Fibroblast of villous mesenchyme (primary cell): ENCODE measurements around the gene RNF187. TPM values are rescaled to one million over a fixed set of nuclear protein-coding genes. Genes with fewer than 3 reads are reported as not detected.

Experiments used
- DNase-seq: peaks from one replicate; pipeline ENCODE4 v3.0.0-alpha.2; 2010; ENCODE audit warnings: low read depth
- H3K4me3 ChIP-seq: 2 replicates; pipeline ENCODE4 v1.5.1; 2011; ENCODE audit warnings: low read depth, mild to moderate bottlenecking, low read length
- total RNA-seq: library from RNA; depleted of rRNA; stranded (reverse); fragments of >200 nt; gene quantifications from 2 replicates; pipeline ENCODE4 v1.2.3, GENCODE V29; 2012
- TF ChIP-seq, protein P1 (sequence below): IDR thresholded peaks from 2 replicates; pipeline ENCODE4 v1.5.1; 2012; ENCODE audit warnings: low read depth, mild to moderate bottlenecking, low read length; ENCODE audit not compliant: insufficient read depth

Gene RNF187
- total RNA-seq, 1 donor: 41.9 TPM

DNA sequence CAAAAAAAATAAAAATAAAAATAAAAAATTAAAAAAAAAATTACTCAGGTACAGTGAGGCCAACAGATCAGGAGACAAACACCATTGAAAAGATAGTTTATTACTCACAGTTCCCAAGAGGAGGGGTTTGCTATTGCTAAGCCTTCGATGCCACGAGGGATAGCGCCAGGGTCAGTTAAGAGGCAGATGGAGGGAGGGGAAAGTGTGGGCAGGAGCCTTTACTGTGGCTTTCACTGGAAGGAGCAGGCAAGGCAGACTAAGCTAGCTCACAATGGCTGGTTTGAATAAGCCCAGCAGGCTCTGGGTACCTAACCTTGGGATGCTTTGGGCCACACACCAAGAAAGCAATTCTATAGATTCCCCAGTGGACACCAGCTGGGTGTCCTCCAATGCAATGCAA lies 12.7 kb upstream of the RNF187 start:
- no peak for DNase-seq
- no peak overlapping the region for H3K4me3 ChIP-seq
- TF ChIP-seq, protein P1, sequence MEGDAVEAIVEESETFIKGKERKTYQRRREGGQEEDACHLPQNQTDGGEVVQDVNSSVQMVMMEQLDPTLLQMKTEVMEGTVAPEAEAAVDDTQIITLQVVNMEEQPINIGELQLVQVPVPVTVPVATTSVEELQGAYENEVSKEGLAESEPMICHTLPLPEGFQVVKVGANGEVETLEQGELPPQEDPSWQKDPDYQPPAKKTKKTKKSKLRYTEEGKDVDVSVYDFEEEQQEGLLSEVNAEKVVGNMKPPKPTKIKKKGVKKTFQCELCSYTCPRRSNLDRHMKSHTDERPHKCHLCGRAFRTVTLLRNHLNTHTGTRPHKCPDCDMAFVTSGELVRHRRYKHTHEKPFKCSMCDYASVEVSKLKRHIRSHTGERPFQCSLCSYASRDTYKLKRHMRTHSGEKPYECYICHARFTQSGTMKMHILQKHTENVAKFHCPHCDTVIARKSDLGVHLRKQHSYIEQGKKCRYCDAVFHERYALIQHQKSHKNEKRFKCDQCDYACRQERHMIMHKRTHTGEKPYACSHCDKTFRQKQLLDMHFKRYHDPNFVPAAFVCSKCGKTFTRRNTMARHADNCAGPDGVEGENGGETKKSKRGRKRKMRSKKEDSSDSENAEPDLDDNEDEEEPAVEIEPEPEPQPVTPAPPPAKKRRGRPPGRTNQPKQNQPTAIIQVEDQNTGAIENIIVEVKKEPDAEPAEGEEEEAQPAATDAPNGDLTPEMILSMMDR: no peak

DNA sequence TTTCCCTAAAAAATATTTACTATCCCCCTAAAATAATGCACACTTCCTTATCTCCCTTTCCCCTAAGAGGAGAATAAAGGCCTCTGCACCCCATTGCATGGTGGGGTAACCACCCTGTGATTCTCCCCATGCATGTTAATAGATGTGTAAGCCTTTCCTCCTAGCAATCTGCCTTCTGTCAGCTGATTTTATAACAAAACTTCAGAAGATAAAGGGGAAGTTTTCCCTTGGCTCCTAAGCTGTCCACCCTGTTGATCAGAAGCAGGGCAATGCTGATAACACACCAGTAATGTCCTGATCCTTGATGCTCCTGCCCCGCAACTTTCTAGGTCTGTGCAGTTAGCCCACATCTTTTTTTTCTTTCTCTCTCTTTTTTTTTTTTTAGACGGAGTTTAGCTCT lies 11.4 kb upstream of the RNF187 start:
- no peak for DNase-seq
- TF ChIP-seq, protein P1: no peak
- H3K4me3 ChIP-seq: no peak overlapping the region

DNA sequence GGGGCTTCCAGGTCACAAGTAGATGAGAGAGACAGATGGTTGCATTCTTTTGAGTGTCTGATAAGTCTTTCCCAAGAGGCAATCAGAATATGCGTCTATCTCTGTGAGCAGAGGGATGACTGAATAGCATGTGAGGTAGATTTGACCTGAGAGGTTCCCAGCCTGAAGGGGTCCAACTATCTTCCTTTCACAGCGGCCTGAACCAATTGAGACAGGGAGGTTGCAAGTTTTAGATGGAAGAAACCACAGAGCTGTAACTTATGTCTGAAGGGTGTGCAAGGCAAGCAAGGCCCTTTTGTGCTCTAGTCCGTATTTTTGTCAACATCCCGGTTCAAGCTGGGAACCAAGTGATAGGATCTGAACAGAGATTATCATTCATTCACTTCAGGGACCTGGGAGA lies 9.9 kb upstream of the RNF187 start:
- TF ChIP-seq, protein P1: no peak
- no peak for DNase-seq
- H3K4me3 ChIP-seq: no peak overlapping the region

DNA sequence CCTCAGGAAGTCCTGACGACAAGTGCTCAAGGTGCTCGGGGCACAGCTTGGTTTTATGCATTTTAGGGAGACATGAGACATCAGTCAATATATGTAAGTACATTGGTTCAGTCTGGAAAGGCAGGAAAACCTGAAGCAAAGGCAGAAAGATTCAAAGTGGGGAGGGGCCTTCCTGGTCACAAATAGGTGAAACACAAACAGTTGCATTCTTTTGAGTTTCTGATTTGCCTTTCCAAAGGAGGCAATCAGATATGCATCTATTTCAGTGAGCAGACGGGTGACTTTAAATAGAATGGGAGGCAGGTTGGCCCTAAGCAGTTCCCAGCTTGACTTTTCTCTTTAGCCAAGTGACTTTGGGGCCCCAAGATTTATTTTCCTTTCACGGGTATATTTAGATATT lies 8.9 kb upstream of the RNF187 start:
- H3K4me3 ChIP-seq: no peak overlapping the region
- TF ChIP-seq, protein P1: no peak
- DNase-seq: no peak

DNA sequence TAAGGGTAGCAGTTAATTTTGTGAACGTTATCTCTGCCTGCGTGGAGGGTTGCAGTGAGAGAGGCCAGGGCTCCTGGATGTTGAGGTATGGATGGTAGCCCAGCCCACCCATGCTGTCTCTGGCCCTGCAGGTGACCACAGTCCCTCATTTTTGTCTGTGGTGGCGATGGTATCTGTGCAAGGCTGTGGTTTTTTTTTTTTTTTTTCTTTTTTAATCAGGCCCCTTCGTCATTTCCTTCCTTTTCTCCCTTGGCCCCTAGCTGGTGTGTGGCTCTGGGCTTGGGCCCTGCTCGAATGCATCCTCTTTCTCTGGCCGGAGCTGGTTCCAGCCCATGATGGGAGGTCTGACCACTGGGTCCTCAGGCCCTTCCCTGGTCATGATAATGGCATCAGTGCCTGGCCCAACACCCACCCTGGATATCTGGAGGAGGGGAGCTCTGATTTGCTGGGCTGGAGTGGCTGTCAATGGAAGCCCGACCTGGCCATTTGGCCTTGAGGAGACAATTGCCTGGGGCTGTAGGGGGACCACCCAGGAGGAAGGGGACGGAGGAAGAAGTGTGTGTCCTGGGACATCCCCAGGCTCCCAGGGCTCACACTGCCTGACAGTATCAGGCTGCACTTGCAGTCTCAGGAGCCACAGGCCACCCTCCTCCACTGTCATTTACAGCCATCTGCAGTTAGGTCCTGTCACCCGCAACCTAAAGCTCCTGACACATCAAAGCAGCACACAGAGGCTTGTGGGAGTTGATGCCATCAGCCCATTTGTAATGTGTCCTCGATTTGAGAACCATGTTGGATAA lies 8.1 kb upstream of the RNF187 start:
- no peak overlapping the region for H3K4me3 ChIP-seq
- TF ChIP-seq, protein P1: no peak
- DNase-seq: no peak

DNA sequence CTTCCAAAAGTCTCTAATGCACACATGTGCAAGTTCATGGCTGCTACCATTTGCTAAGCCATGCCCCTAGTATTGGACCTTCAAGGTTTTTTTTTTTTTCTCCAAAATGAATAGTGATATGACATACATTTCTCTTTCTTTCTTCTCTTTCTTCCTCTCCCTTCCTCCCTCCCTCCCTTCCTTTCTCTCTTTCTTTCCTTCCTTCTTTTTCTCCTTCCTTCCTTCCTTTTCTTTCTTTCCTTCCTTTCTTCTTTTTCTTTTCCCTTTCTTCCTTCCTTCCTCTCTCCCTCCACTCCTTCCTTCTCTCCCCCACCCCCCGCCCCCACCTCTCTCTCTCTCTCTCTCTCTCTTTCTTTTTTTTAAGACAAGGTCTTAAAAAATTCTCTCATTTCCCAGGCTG lies 3.4 kb upstream of the RNF187 start:
- TF ChIP-seq, protein P1: no peak
- H3K4me3 ChIP-seq: no peak overlapping the region
- DNase-seq: no peak
